SK-N-SH (cell line): ENCODE results near the gene SPRR3. TPM values are rescaled to one million over a fixed set of nuclear protein-coding genes. Genes with fewer than 3 reads are reported as not detected.

Experiments used
- CTCF ChIA-PET: fragments of 300-600, 350-600 bp; formaldehyde crosslinking; extraction: SDS; loops from one replicate; lab custom pipeline; 2021; lab: Yijun Ruan, JAX
- POLR2A ChIA-PET: fragments of 350-600 bp; sonication (Branson Sonifier 250); formaldehyde crosslinking; extraction: SDS; loops from one replicate; lab custom pipeline; 2020; ENCODE audit warnings: antibody characterized with exemption, inconsistent platforms; lab: Yijun Ruan, JAX
- DNase-seq: peaks from one replicate; pipeline ENCODE4 v3.0.0; 2012
- H2AFZ ChIP-seq: fragments of 200-600 bp; sonication (generic); 2 replicates; pipeline ENCODE4 v1.8.1; 2016; ENCODE audit warnings: antibody characterized with exemption, mild to moderate bottlenecking, low read depth
- H3F3A ChIP-seq: fragments of 200-600 bp; sonication (generic); replicated peaks from 2 replicates; pipeline ENCODE3; 2016; ENCODE audit warnings: antibody characterized with exemption, mild to moderate bottlenecking; ENCODE audit not compliant: insufficient read depth
- H3K27ac ChIP-seq, 2 experiments: fragments of 200-500 bp in 1 of 2; fragments of 200-600 bp in 1 of 2; sonication (Bioruptor generic) in 1 of 2; sonication (generic), shearing (Covaris generic) in 1 of 2; 2 replicates each; pipeline versions ENCODE4 v1.5.1 to v1.6.1; 2014 to 2016; ENCODE audit warnings: low read depth in 2 of 2, inconsistent platforms in 1 of 2, low read length in 1 of 2, mild to moderate bottlenecking in 1 of 2, mixed read lengths in 1 of 2
- H3K27me3 ChIP-seq: fragments of 200-600 bp; sonication (generic), shearing (Covaris generic); 2 replicates; pipeline ENCODE4 v1.6.1; 2016; ENCODE audit warnings: mixed run types; ENCODE audit not compliant: insufficient read depth
- H3K36me3 ChIP-seq, 2 experiments: fragments of 200-500 bp in 1 of 2; fragments of 200-600 bp in 1 of 2; sonication (Bioruptor generic) in 1 of 2; sonication (generic) in 1 of 2; replicated peaks in 1 of 2; 2 replicates each; pipeline versions ENCODE3 to v1.5.1; 2014 to 2016; ENCODE audit warnings: low read length in 1 of 2, mild to moderate bottlenecking in 1 of 2; ENCODE audit not compliant: insufficient read depth in 2 of 2, control insufficient read depth in 1 of 2
- H3K4me1 ChIP-seq, 2 experiments: fragments of 200-500 bp in 1 of 2; fragments of 200-600 bp in 1 of 2; sonication (Bioruptor generic) in 1 of 2; sonication (generic), shearing (Covaris generic) in 1 of 2; 2 replicates each; pipeline versions ENCODE4 v1.5.1 to v1.6.1; 2014 to 2016; ENCODE audit warnings: low read depth in 1 of 2, low read length in 1 of 2, mixed run types in 1 of 2; ENCODE audit not compliant: insufficient read depth in 2 of 2, control insufficient read depth in 1 of 2
- H3K4me2 ChIP-seq: fragments of 200-600 bp; sonication (generic), shearing (Covaris generic); 2 replicates; pipeline ENCODE4 v1.6.1; 2017; ENCODE audit warnings: mixed run types
- H3K4me3 ChIP-seq, 2 experiments: fragments of 200-500 bp in 1 of 2; fragments of 200-600 bp in 1 of 2; sonication (Bioruptor generic) in 1 of 2; sonication (generic), shearing (Covaris generic) in 1 of 2; 2 replicates each; pipeline versions ENCODE4 v1.5.1 to v1.8.1; 2014 to 2016; ENCODE audit warnings: low read depth in 2 of 2, inconsistent platforms in 1 of 2, low read length in 1 of 2, mild to moderate bottlenecking in 1 of 2, mixed read lengths in 1 of 2, moderate library complexity in 1 of 2
- H3K79me2 ChIP-seq: fragments of 200-600 bp; sonication (generic); 2 replicates; pipeline ENCODE4 v1.8.1; 2017; ENCODE audit warnings: mild to moderate bottlenecking; ENCODE audit not compliant: insufficient read depth
- H3K9ac ChIP-seq: fragments of 200-600 bp; sonication (generic); 2 replicates; pipeline ENCODE4 v1.6.1; 2017; ENCODE audit warnings: mixed run types
- H3K9me2 ChIP-seq: fragments of 200-600 bp; sonication (generic); 2 replicates; pipeline ENCODE4 v1.6.1; 2017; ENCODE audit warnings: mixed run types
- H3K9me3 ChIP-seq: fragments of 200-600 bp; sonication (generic); 2 replicates; pipeline ENCODE4 v1.6.1; 2017; ENCODE audit warnings: mixed run types, mild to moderate bottlenecking, moderate library complexity
- H4K20me1 ChIP-seq: fragments of 200-600 bp; sonication (generic); 2 replicates; pipeline ENCODE4 v1.6.1; 2017; ENCODE audit warnings: mild to moderate bottlenecking, mixed run types; ENCODE audit not compliant: insufficient read depth
- CHD2 ChIP-seq: fragments of 150-350 bp; IDR thresholded peaks from 2 replicates; pipeline ENCODE4 v1.6.1; 2018; ENCODE audit warnings: low read length; ENCODE audit not compliant: partially characterized antibody
- CTCF ChIP-seq: fragments of 200-600 bp; sonication (generic); IDR thresholded peaks from 2 replicates; pipeline ENCODE4 v1.6.1; 2017; ENCODE audit warnings: antibody characterized with exemption, mild to moderate bottlenecking, moderate library complexity
- FOSL2 ChIP-seq: IDR thresholded peaks from 2 replicates; pipeline ENCODE4 v1.4.0; 2012; ENCODE audit warnings: low read depth, mild to moderate bottlenecking, moderate library complexity, borderline replicate concordance
- FOXJ3 ChIP-seq: sonication (generic); formaldehyde crosslinking; IDR thresholded peaks from 2 replicates; pipeline ENCODE4 v1.5.1; 2020; ENCODE audit warnings: mild to moderate bottlenecking, missing genetic modification reagents
- GABPA ChIP-seq: IDR thresholded peaks from 2 replicates; pipeline ENCODE4 v1.4.0; 2012; ENCODE audit warnings: low read depth, mild to moderate bottlenecking
- JUND ChIP-seq: IDR thresholded peaks from 2 replicates; pipeline ENCODE4 v1.4.0; 2012
- NFIC ChIP-seq: IDR thresholded peaks from 2 replicates; pipeline ENCODE4 v1.4.0; 2012; ENCODE audit warnings: borderline replicate concordance
- NRF1 ChIP-seq: IDR thresholded peaks from 2 replicates; pipeline ENCODE4 v1.6.1; 2012; ENCODE audit warnings: low read depth, mild to moderate bottlenecking, low read length
- POLR2AphosphoS5 ChIP-seq: IDR thresholded peaks from 2 replicates; pipeline ENCODE4 v1.6.1; 2012; ENCODE audit warnings: low read depth, low read length
- RCOR1 ChIP-seq: fragments of 150-350 bp; IDR thresholded peaks from 2 replicates; pipeline ENCODE4 v1.6.1; 2017; ENCODE audit warnings: antibody characterized with exemption, low read length
- REST ChIP-seq: IDR thresholded peaks from 2 replicates; pipeline ENCODE4 v1.6.1; 2012; ENCODE audit warnings: mild to moderate bottlenecking, low read depth, low read length, moderate library complexity
- RFX5 ChIP-seq: IDR thresholded peaks from 2 replicates; pipeline ENCODE4 v1.6.1; 2012; ENCODE audit warnings: mild to moderate bottlenecking, improper control_type of control experiment, low read length
- SIN3A ChIP-seq: IDR thresholded peaks from 2 replicates; pipeline ENCODE4 v1.6.1; 2012; ENCODE audit warnings: low read depth, mild to moderate bottlenecking, low read length, moderate library complexity, borderline replicate concordance
- SMC3 ChIP-seq: IDR thresholded peaks from 2 replicates; pipeline ENCODE4 v1.6.1; 2012; ENCODE audit warnings: low read depth, low read length, improper control_type of control experiment
- TCF12 ChIP-seq: IDR thresholded peaks from 2 replicates; pipeline ENCODE4 v1.4.0; 2012
- TEAD4 ChIP-seq: IDR thresholded peaks from 2 replicates; pipeline ENCODE4 v1.4.0; 2012; ENCODE audit warnings: mild to moderate bottlenecking, borderline replicate concordance; ENCODE audit not compliant: insufficient read depth
- USF1 ChIP-seq: IDR thresholded peaks from 2 replicates; pipeline ENCODE4 v1.4.0; 2012; ENCODE audit warnings: low read depth, borderline replicate concordance
- USF2 ChIP-seq: fragments of 150-350 bp; IDR thresholded peaks from 2 replicates; pipeline ENCODE4 v1.6.1; 2017; ENCODE audit warnings: antibody characterized with exemption, low read length, low read depth, borderline replicate concordance
- YY1 ChIP-seq: IDR thresholded peaks from 2 replicates; pipeline ENCODE4 v1.4.0; 2012; ENCODE audit warnings: low read depth, mild to moderate bottlenecking
- WGBS: methylation state at CpG from one replicate; pipeline ENCODE4 v1.1.6; 2017; ENCODE audit warnings: low lambda C conversion rate; 5-methylcytosine and 5-hydroxymethylcytosine counted together
- polyA plus RNA-seq, 3 experiments: library from polyadenylated mRNA; depleted of rRNA; stranded (reverse); fragments of >200 nt; gene quantifications; 2 replicates each; pipeline ENCODE4 v1.2.3, GENCODE V29; 2012

The SPRR3 gene
- polyA plus RNA-seq, 1 of the 3 experiments (the other 2 are of a cell fraction), result not detected

DNA sequence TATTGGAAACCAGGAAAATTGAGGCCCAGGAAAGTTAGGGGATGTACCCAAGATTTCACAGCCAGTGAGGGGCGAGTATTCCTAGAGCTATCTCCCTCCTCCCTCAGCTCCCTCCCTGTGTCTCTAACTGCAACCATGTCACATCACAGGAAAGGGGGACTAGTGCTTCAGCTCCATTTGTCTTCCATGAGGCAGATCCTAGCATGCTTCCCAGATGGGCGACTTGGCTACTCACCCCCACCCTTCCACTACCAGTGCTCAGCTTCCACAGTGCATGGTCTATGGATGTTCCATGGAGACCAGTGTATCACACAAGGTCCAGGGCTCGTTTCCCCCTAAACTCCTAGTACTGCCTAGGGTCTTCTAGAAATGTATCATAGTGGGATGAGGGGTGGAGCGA, 35.7 kb upstream of the SPRR3 start:
- Histone ChIP-seq H3K4me1 (no peaks in the 10 kb centered on the region), H3K79me2 (no peaks in the 10 kb centered on the region), H4K20me1 (no peaks in the 10 kb centered on the region), H3K36me3 (no peaks in the 10 kb centered on the region), H3K9me3 (no peaks in the 10 kb centered on the region), H3K27ac (no peak overlapping the region), H3K27me3 (no peaks in the 10 kb centered on the region; the same call in 1 of the 2 replicates), H3K9me2 (no peaks in the 10 kb centered on the region), H3K9ac (no peak overlapping the region), H3F3A (no peaks in the 10 kb centered on the region), H3K4me3 (no peak overlapping the region), H2AFZ (no peak overlapping the region), H3K4me2 (no peak overlapping the region)
- TF ChIP-seq RFX5, result no peak
- no peak for TF ChIP-seq SMC3
- TF ChIP-seq SIN3A, result no peak
- TF ChIP-seq USF1, result no peak
- no peak for TF ChIP-seq CTCF
- no peak for TF ChIP-seq NRF1
- no peak for TF ChIP-seq GABPA
- no peak for TF ChIP-seq JUND
- TF ChIP-seq CHD2, result no peak
- CTCF ChIA-PET, result no interaction called here
- WGBS, result 0% methylated on average over 4 of the region's 4 CpGs
- no peak for DNase-seq
- POLR2A ChIA-PET, result no interaction called here

- Histone ChIP-seq H3K27me3 (peaks cover 2% of the 10 kb centered on the region; the same call in 1 of the 2 replicates), H2AFZ (no peak overlapping the region), H3K9me3 (no peaks in the 10 kb centered on the region), H3K79me2 (no peaks in the 10 kb centered on the region), H3F3A (no peaks in the 10 kb centered on the region), H3K9me2 (no peaks in the 10 kb centered on the region), H3K36me3 (no peaks in the 10 kb centered on the region), H3K9ac (no peak overlapping the region), H3K27ac (no peak overlapping the region), H3K4me3 (no peak overlapping the region), H4K20me1 (no peaks in the 10 kb centered on the region), H3K4me1 (no peaks in the 10 kb centered on the region), H3K4me2 (no peak overlapping the region)
- ChIA-PET POLR2A (no interaction called here), CTCF (no interaction called here)
- whole genome bisulfite sequencing, result 0% methylated on average over 5 of the region's 7 CpGs
- TF ChIP-seq USF1 (no peak), TCF12 (no peak), RCOR1 (no peak), FOSL2 (no peak), TEAD4 (no peak), SMC3 (no peak), SIN3A (no peak), USF2 (no peak), FOXJ3 (CRISPR knock-in tag) (no peak), YY1 (no peak), REST (no peak), POLR2AphosphoS5 (no peak), NFIC (no peak)
- DNase-seq, result no peak
Observed at GRCh38 chr1:152967201-152967600, 34.3 kb upstream of the SPRR3 start.
